ENCODE results near the gene SMIM45.

Gene SMIM45

DNA sequence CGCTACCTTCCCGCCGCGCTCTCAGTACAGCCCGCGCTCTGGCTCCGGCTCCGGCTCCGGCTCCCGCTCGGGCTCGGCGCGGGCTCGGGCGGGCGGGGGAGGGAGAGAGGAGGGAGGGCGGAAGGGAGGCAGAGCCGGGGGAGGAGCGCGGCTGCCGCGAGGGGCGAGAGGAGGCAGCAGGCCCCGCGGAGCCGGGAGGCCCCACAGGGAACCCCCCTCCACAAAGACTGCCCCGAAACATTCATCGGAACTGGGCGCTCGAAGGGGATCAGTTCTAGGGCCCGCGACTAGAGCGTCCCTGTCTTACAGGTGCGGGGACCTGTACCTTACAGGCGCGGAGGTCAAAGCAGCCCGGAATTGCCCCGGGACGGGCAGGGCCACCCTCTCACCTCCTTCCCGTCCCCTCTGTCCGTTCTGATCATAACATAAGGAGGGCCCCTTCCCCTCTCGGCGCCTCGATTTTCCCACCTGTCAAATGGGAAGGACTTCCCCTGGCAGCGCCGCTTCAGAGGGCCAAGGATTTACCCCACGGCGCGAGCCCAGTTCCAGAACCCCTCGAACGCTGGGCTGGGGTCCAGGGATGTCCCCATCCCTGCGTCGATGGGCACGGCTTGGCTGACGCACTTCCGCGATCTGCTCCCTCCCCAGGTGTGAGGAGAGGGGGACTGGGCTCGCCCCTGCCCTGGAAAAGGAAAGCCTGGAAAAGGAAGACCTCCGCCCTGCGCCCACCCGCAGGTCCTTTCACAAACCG lies 36.7 kb upstream of the SMIM45 start, which contains the start of gene SHISA8:
SHISA8 (minus strand) TSS at position 40 of the 751 bp plus-strand sequence. CDS start 407 bp downstream, outside the sequence.
- in situ Hi-C loops (cut with MboI; ENCODE audit: low sequenced_read_pairs), result no loop called here

DNA sequence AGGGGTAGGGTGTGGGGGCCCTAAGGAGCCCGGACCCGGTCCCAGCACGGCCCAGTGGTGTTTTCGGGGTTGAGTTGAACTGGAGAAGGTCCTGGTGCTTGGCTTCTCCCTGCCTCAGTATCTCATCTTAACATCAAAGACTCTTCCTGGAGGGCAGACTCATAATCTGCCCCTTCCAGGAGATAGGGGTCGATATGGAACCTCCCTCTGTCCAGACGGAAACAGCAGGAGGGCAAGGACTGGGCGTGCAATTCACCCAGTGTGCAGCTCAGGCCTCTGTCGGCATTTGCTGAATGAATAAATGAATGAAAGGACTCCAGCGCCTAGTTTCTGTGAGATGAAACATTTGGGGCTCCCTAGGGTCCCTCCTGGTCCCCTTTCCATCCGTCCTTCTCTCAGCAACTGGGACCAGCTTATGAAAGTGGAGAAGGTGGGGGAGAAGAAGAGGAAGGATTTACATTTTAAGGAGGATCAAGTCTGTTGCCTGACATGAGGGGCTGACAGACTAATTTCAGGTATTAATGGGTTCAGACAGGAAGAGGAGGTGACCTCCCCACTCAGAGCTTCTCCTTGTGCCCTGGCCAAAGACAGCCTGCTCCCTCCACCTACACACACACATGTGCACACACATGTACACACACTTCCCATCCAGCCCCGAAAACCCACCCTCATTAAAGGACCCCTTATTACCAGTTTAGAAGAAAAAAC lies 36.0 kb upstream of the SMIM45 start:
- in situ Hi-C loops (cut with MboI; ENCODE audit: low sequenced_read_pairs), result no loop called here

DNA sequence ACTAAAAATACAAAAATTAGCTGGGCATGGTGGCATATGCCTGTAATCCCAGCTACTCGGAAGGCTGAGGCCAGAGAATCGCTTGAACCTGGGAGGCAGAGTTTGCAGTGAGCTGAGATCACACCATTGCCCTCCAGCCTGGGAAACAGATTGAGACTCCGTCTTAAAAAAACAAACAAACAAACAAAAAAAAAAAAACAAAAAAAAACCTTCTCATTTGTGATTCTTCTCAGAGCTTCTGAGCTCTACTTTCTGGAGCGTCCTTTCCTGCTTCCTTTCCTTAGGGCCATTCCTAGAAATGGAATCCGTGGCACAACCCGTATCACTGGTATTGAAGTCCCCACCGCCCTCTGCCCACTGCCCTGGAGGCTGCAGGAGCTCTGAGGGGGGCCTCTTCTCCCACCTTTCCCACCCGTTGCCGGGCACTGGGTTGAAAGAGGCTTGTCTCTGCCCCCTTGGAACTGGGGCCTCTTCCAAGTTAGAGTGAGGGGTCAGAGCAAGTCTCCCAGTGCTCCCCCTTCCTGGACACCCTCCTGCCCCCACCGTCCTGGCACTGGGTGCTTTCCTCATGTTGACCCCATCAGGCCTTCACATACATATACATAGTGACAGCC lies 35.1 kb upstream of the SMIM45 start:
- in situ Hi-C loops (cut with MboI; ENCODE audit: low sequenced_read_pairs), result no loop called here

DNA sequence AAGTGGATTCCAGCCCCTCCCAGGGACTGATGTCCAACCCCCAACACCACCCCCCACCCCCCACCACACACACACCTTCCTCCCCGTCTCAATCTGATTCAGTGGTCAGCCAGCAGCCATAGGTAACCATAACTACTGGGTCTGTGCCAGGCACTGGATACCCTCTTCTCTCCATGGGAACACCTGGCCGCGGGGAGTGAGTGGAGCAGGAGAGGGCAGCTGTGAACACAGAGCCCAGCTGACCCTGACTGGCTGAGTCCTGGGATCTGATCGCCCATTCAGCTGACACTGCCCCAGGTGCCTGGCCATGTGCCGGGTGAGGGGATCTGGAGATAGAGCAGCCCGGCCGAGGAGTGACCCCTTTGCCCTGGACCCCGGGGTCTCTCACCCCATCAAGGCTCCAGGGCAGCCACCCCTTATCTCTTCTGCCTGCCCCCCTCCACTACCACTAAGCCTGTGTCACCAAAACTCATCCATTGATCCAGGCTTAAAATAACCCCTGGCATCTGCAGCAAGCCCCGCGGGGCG lies 34.5 kb upstream of the SMIM45 start:
- in situ Hi-C loops (cut with MboI; ENCODE audit: low sequenced_read_pairs), result no loop called here

DNA sequence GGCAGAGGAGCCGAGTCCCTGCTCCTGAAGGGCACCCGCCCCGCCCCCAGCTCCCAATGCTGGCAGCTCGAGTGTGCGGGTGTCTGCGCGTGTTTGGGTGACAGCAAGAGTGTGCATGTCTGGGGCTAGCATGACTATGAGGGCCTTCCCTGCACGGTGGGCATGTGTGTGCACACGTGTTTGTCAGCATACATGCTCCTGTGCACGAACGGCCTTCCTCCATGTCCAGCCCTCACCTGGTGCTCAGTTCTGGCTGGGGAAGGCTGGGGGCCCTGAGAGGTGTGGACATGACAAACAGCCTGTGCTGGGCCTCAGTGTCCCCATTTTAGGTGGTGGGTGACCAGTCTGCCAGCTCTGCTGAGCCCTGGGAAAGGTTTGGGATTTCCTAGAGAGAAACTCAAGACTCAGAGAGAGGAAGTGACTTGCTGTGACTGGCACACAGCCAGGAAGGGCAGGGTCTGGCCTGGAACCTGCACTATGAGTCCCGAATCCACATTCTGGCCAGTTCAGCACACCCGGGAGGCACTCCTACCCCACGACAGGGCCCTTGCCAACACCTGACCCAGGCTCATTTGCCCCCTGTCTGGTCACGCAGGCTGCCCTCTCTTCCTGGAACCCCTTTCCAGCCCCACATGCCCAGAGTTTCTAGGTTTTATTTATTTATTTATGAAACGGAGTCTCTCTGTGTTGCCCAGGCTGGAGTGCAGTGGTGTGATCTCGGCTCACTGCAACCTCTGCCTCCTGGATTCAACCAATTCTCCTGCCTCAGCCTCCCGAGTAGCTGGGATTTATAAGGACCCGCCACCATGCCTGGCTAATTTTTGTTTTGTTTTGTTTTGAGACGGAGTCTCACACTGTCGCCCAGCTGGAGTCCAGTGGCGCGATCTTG lies 33.8 kb upstream of the SMIM45 start:
- in situ Hi-C loops (cut with MboI; ENCODE audit: low sequenced_read_pairs), result no loop called here

DNA sequence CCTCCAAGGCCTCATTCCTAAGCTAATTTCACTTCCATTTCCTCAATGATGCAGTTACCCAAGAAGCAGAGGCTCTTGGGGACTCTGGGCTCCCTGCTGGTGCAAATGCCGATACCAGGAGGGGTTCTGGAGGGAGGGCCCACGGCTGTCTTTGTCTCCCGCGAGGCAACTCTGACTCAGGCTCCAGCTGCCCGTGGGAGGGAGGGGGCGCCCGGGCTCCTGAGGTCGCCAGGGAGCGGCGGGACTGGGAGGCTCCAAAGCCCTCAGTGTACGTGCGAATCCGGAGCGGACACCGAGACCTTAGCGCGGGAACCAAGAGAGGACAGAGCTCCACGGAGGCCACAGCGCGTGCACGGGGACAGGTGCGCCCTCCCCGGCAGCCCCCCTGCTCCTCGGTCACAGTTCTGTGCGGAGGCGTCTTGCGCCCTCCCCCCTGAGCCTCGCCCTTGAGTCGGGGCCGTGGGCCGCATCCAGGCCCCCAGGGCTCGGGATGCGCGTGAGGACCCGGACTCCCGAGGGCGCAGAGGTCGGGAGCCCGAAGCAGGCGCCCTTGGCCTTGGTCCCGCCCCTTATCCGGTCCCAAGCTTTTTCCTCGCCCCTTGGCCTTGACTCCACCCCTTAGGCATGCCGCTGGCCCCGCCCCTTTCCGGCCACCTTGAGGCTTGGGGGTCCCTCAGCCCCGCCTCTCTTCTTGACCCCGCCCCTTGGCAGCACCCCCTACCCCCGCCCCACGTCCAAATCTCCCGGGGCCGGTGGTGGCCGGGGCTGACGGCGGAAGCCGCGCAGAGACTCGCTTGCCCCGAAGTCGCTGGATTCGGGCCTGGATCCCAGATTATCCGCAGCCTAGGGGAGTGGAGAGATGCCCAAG lies 32.4 kb upstream of the SMIM45 start:
- in situ Hi-C loops (cut with MboI; ENCODE audit: low sequenced_read_pairs), result no loop called here

DNA sequence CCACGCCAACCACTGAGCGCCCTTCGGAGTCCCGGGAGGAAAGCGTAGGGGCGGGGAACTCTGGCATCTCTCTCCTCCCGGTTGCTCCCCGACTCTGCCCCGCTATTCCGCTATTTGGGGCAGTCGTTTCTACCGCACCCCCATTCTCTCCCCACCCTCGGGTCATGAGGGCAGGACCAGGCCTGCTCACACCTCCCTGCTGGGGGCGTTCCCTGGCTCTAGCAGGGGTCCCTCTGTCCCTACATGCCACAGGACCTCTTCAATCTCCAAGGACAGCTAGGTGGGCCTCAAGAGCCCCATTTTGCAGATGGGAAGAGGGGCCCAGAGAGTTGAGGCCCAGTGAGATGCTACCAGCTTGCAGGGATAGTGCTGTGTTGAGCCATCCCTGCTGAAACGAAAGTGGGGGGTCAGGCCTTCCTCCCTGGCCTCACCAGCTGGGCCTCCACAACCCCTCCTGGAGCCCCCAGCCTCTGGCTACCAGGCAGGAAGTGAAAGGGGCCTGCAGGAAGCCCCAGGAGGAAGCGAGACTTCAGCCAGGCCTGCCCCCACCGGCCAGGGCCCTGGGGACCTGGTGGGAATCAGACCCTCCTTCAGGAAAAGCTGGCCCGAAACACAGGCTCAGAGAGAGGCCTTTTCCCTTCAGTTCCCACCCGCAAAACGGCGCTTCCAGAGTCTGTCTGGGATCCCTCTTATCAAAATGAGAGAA lies 31.5 kb upstream of the SMIM45 start:
- in situ Hi-C loops (cut with MboI; ENCODE audit: low sequenced_read_pairs), result no loop called here

DNA sequence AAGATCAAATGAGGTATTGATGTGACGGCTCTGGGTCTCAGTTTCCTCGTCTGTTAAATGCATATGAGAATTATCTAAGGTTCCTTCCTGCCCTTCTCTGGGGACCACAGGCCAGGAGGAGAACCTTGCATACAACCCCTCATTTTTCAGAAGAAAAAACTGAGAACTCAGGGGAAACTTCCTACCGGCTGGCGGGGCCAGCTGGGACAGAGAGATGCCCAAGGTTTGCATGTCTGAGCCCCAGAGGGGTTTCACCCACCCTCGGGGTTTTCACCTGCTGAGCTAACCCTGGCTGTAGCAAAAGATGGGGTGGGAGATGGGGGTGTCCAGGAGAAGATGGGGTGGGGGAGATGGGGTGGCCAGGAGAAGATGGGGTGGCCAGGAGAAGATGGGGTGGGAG lies 29.6 kb upstream of the SMIM45 start:
- in situ Hi-C loops (cut with MboI; ENCODE audit: low sequenced_read_pairs), result no loop called here

DNA sequence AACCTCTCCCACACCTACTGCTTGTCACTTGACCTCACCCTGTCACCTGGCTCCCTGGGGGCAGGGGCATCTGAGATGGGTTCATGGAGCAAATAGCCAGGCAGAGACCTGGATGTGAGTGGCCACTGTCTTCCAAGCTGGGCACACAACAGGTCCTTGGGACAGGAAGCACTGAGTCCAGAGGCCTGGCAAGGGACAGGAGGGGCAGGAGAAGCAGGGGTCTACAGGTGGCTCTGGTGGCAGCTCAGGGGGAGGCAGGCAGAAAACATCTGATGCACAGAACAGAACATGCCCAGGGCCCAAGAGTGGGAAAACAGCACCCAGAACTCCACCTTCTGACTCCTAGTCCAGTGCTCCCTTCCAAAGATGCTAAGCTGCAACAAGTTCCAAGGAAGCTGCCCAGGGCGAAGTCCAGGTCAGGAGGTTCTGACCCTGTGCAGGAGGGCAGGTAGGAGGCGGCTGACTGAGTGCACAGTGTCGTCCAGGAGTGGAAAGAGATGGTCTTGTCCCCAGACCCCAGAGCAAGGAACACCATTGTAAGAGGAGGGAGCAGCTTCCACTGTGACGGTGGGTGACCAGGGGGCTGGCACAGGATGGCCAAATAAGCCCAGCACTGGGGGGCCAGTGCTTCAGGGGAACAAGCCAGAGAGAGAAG lies 28.9 kb upstream of the SMIM45 start:
- in situ Hi-C loops (cut with MboI; ENCODE audit: low sequenced_read_pairs), result no loop called here

DNA sequence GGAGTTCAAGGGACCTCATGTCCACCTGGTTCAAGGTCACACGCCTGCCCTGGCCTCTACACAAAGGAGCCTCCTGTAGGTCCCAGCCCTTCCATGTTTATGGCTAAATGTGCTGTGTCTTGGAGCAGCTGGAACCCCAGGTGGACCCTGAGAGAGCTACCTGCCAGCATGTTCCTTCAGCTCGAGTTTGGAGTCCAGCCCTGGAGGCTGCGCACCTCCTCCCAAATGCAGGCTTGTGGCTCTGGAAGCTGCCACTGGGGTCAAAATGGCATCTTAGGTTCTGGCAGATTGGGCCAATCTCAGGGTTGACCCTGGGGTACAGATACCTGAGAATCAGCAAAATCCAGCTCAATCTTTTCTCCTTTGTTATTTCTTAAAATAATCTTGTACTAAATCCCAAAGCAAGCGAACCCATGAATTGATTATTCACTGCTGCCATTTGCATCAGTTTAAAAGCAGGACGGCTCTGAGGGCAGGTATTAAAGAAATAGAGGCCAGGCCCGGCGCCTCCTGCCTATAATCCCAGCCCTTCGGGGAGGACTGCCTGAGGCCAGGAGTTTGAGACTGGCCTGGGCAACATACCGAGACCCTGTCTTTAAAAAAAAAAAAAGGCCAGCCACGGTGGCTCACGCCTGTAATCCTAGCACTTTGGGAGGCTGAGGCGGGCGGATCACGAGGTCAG lies 28.2 kb upstream of the SMIM45 start:
- in situ Hi-C loops (cut with MboI; ENCODE audit: low sequenced_read_pairs), result no loop called here

DNA sequence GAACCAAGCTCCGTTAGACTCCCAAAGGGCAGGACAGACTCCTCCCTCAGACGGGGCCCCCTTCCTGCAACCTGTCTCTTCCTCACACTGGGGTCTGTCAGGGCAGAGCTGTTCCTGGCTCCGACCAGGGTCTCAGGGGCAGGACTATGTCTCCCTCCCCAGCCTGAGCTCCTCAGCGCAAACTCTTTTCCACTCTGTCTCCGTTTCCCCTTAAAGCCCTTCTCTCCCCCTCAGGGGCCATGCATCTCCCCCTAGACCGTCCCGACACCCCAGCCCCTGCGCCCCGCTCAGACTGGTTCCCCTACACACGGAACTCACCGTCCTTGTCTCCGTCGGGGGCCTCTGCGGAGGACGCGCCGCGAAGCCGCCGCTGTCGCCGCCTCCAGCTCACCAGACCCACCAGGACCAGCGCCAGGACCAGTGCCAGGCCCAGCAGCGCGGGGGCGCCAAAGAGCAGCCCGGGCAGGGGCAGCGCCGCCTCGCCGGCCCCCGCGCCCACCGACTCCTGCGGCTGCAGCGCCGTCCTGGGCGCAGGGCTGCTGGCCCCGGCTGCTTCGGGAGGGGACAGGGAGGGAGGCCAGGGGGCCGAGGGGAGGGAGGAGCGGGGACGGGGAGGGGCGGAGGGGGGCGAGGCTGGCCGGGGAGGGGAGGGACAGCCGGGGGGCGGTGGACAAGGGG lies 26.0 kb upstream of the SMIM45 start:
- in situ Hi-C loops (cut with MboI; ENCODE audit: low sequenced_read_pairs), result no loop called here

DNA sequence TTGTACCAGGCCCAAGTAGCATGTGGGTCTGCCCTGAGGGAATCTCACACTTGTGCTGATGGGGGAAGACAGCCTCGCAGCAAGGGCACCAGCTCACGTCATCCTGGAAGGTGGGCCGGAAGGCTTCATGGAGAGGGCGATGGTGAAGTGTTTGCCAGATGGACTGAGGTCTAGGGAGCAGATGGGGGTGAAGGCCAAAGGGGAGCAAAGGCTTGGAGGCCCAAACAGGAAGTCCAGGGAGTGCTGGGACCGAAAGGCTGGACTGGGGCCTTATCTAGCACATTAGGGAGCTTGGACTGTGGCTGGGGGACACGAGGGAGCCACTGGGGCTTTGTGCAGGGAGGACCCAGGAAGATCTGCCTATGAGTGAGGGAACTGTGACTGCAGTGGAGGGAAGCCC lies 24.1 kb upstream of the SMIM45 start:
- in situ Hi-C loops (cut with MboI; ENCODE audit: low sequenced_read_pairs), result no loop called here

DNA sequence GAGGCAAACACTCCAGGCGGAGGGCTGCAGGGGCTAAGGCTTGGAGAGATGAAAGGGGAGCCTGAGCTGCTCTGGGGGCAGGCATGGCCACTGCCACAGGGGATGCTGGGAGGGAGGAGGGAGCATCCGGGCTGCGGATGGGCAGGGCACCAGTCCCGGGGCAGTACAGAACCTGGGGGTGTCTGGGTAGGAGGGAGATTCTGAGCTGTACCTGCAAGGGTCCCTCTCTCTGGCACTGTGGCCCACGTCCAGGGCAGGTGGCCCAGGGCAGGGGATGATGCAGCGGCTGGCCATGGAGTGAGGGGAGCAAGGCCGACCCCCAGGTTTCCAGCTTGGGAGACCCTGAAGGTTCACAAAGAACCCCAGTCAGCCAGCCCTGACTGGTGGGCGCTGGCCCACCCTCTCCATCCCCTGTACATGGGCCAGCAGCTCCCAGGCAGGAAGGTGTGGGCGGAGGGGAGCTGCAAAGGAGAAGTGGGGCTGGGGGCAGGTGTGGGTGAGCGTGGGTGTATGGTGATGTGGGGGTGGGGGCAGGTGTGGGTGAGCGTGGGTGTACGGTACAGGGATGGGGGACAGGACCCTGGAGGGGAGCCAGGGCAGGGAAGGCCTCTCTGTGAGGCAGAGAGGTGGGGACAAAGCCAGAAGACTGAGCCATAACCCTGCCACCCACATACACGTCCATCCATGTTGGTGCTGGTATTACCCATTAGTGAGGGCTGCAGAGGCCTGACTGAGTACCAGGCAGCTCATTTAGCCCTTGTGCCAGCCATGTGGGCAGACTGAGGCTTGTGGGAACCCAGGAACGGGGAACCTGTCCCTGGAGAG lies 23.1 kb upstream of the SMIM45 start:
- in situ Hi-C loops (cut with MboI; ENCODE audit: low sequenced_read_pairs), result no loop called here

DNA sequence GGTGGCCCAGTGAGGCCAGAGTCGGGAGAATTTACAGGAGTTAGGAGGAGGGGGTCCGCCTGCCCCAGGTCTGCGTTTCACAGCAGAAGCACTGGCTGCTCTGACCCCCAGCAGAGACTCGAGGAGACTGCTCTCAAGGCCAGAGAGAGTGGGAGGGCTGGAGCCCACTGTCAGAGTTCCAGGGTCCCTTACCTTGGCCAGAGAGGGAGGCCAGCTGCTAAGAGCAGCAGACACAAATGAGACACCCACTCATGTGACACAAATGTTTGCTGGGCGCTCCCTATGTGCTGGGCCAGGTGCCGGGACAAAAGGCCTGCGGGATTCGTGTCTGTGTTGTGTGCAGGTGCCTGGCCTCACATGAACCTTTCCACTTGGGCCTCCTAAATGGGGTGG lies 22.5 kb upstream of the SMIM45 start:
- in situ Hi-C loops (cut with MboI; ENCODE audit: low sequenced_read_pairs), result no loop called here

DNA sequence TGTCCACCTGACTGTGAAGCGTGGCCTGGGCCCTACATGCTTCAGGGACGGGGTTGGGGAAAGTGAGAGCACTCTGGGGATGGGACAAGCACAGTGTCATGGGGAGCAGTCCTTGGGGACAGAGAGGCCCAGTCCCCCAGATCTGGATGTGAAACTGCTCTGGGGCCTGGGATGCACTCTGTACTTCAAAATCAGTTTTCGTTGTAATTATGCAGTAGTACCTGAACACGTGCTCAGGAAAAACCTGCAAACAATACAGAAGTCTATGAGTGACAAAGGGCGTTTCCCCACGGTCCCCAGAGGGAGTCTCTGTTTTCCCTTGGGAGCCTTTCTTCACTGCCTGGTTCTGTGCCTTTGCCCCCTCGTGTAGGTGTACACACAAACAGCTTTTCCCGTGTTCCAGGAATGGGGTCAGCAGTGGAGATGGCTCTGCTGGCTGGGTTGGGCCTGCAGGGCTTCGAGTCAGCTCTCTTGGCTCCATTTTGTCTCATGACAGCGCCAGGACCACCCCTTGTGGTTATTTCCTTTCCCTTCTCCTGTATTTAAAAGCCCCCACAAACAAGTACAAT lies 20.2 kb upstream of the SMIM45 start:
- in situ Hi-C loops (cut with MboI; ENCODE audit: low sequenced_read_pairs), result no loop called here

DNA sequence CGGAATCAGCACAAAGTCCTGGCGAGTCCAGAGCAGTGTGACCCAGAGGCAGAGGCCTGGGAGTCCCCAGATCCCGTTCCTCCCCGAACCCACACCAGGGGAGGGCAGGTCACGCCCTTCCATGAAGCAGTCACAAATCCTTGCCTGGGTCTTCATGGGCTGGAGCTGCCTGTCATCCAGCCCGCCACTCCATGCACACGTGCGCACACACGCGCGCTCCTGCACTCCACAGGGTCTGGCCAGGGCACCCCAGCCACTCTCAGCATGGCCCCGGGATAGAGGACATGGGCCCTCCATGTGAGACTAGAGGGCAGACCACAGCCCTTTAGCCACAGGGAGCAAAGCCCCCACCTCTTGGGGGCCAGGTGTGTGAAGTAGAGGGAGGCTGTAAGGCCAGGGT lies 19.6 kb upstream of the SMIM45 start:
- in situ Hi-C loops (cut with MboI; ENCODE audit: low sequenced_read_pairs), result no loop called here

Measured in hTERT RPE-1 (cell line).